Fibroblast of skin of left quadriceps (primary cell): ENCODE results near the gene HPGD.
"Not testable (repeated sequence)": the region's sequence is repeated elsewhere in the genome, so short reads cannot be mapped to it uniquely, and the experiment has no call there.

Source experiments
- DNase-seq, 2 experiments: peaks; one replicate each; pipeline ENCODE4 v3.0.0-alpha.2; 2013; ENCODE audit warnings: low read depth in 2 of 2

Gene HPGD

DNA sequence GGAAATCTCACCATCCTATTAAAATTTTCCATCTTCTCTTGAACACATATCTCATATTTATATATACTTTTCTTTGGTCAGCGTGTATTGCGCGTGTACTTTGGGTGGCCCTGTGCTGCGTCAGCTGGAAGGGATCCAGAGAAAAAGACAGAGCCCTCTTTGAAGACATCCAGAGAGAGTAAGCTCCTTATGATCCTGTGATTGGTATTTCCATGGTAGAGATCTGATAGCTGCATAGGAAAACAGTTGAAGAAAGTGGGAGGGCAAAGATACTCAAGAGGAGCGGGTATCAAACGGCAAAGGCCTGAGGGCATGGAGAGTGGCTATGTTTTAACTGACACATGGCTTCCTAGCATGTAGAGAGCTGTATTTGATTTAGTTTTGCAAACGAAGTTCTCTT, 4.4 kb upstream of the HPGD start:
- DNase-seq: no peak

DNA sequence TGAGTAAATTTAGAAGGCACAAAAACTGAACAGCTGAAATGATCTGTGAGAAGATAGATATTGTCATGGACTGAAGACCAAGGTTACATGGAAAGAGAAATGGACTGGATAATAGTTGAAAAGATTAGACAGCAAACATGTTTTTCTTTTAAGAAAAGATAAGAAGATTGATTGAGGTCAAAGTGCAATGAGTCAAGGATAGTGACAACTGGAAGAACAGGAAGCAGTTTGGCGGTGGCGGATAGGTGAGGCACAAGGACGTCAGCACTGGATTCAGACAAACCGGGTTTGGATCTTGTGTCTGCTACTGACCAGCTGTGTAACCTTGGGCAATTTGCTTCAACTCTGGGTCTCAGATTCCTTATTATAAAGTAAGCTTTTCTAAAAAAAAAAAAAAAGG, 2.0 kb upstream of the HPGD start:
- no peak for DNase-seq

DNA sequence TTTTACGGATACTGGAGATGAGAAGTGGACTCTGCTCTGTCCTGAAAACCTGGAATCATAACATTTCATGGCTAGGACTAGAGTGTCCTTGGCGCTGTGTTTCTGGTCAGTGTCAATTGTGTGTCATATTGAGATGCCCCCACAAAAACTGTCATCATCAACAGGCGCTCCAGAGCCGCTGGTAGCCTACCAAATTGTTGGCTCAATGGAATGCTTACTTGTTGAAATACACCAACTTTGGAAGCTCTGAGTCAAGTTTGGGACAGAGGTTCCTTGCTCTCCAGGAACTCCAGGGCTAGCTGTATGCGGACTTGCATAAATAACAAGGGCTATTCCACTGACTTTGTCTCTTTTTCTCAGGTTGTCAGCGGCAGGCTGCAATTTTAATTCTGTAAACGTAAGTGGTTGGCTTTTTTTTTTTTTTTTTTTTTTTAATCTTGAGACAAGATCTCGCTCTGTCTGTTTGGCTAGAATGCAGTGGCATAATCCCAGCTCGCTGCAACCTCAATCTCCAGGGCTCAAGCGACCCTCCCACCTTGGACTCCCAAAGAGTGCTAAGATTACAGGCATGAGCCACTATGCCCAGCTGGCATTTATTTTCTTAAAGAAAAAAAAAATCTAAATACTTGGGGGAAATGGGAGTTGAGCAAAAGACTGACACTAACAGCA, 871 bp upstream of the HPGD start:
- no peak for DNase-seq

DNA sequence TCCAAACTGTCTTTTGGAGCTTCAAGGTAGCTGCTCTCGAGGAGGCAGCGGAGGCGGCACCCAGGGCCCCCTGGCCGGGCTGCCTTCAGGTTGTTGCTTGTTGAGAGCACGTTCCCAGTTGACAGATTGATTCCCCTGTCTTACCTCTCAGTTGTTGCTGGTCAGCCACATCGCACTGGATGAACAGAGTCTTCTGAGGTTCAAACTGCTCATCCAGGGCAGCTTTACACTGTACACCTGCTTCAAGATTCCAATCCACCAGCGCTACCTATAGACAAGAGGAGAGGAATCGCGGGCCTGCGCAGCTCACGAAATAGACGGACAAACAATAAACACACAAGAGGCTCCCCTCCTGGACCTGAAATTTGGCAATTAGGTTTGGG, 497 bp downstream of the HPGD start:
- DNase-seq: no peak

DNA sequence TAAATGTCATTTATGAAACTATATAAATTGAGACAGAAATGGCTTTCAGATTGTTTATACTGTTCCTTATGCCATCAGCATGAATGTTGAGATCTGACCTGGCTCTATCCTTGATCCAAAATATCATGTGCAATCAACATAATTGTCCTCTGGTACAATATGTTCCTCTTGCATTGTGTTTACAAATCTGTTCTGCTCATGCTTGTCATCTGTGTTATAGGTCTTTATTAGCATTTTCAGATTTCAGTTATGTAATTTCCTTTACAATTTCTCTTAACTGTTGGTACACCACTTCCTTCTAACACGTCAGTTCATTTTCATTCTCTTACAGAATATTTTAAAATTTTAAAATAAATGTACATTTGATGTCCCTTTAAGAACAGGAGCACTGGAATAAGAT, 1.6 kb downstream of the HPGD start:
- no peak for DNase-seq

DNA sequence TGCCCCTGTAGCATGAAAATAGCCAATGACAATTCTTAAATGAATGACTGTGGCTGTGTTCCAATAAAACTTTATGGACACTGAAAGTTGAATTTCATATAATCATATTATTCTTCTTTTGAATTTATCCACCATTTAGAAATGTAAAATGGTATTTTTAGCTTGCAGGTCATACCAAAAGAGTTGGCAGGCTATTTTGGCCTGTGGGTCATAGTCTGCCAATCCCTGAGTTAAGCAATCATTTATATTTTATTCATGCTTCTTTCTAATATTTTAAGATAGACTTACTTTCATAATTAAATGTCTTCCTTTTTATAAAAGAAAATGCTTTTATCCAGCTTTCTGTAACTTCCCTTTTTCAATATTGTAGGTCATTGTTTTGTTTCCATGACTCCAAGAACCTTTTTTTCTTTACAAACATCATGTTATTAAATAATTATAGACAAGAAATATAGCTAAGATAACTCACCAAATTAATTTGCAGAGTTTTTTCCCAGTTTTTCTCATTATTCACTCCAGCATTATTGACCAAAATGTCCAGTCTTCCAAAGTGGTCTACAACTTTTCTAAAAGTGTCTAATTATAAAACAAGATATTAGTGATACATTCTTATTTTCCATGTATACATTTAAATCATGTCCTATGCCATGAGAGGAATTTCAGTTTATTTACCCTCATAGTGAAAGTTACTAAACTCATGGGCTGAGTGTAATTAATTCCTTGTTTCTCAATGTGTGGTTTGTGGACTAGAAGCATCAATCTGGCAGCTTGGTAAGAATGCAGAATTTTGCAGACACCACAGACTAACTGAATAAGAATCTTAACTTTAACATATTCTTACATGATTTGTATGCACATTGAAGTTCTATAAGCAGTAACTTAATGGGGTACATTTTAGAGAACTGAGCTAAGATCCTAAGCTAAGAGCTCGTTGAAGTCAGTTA, 4.5 kb downstream of the HPGD start:
- DNase-seq: no peak

DNA sequence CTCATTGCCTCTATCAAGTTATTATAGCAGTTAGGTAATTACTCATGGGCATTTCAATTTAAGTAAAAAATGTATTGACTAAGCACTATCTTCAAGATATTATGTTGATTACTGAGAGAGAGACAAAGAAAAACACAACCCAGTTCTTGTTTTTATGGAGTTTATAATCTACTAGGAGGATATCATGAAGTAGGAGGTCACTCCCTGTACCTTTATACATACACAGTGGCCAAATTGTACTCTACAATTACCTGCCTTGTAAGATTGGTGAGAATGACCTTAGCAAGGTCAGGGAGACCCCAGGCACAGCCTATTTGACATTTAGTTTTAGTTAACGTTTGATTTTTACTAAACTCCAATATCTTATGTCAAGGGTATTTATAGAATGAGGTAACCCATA, 5.5 kb downstream of the HPGD start:
- no peak for DNase-seq

DNA sequence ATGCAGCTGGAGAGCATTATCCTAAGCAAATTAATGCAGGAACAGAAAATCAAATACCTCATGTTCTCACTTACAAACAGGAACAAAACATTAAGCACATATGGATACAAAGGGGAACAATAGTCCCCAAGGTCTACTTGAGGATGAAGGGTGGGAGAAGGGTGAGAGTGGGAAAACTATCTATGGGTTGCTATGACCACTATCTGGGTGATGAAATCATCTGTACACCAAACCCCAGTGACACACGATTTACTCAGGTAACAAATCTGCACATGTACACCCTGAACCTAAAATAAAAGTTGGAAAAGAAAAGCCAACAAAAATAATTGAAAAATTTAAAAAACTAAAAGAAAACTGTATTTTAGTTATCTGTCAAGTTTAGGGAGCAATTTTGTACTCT, 5.9 kb downstream of the HPGD start:
- no peak for DNase-seq

DNA sequence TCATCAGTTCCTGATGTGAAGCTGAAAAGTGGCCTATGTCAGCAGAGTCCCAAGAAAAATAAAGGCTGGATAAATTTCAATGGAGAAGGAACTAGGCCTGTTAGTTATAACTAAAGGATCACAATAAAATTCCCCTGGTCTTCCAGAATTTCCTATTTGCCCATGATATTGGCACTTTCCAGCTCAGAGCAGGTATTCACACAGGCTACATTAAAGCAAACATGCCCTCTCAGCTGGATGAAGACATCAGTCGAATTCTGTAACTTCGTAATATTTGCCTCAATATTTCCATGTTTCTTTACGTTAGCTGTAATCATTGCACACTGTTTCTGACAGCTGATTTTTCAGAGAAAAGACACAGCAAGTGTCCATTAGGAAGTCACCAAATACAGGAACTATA, 9.5 kb downstream of the HPGD start:
- DNase-seq: no peak

DNA sequence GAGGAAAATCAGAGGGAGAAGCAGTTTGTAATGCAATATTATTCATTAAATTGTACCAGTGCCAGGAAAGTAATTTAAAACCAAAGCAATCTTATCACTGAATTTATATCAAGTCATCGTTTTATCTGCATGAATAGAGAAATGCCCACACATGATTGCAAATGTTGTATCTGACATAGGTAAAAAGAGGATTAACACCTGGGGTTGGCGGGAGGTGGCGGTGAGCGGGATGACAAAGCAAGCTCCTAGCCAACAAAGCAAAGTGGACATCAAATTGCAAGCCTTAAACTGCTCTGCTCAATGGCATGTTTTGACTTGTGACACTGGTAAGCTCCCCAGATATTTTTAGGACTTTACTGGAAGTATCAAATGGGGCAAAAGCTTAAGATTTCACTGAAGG, 16.4 kb downstream of the HPGD start:
- no peak for DNase-seq

DNA sequence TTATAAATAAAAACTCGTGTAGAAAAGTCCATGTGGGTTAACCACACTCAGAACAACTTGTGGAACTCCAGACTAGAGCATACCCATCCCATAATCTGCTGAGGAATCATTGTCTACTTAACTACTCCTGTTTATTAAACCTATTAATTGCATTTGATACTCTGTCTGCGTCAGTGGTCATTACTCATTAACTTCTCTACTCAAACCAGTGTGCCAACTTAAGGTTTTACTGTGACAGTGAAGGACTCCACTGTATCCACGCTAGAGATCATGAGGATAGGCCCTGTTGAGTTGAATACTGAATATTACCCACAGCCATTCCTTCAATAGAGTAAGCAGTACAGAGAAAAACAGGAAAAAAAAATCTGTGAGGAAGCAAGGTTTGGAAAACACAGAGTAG, 17.3 kb downstream of the HPGD start:
- DNase-seq: no peak

DNA sequence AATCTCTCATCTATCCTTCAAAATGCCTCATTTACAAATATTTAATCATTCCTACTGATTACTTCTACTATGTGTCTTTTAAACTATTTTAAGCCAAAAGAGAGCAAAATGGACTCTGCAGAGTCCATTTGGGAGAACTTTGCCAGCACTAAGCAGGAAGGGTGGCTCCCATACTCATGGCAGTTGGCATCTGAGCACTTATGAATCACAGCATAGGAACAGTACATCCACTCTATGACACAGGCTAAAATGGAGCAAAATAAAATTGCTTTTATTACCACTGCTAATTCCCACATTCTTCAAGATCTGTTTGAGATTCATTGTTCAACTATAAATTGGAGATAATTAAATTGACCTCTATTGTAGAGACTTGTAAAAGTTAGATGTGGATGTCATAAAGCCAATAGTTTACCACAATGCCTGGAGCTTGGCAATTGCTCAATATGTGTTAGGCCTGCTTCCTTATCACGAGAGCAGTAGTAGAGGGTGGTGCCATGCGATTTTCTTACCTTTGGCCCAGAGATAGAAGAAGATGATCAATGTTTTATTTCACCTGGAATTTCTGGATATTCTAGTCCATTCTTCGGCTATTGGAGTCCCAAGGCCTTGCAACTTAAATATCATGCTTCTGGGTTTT, 19.1 kb downstream of the HPGD start:
- DNase-seq: no peak

DNA sequence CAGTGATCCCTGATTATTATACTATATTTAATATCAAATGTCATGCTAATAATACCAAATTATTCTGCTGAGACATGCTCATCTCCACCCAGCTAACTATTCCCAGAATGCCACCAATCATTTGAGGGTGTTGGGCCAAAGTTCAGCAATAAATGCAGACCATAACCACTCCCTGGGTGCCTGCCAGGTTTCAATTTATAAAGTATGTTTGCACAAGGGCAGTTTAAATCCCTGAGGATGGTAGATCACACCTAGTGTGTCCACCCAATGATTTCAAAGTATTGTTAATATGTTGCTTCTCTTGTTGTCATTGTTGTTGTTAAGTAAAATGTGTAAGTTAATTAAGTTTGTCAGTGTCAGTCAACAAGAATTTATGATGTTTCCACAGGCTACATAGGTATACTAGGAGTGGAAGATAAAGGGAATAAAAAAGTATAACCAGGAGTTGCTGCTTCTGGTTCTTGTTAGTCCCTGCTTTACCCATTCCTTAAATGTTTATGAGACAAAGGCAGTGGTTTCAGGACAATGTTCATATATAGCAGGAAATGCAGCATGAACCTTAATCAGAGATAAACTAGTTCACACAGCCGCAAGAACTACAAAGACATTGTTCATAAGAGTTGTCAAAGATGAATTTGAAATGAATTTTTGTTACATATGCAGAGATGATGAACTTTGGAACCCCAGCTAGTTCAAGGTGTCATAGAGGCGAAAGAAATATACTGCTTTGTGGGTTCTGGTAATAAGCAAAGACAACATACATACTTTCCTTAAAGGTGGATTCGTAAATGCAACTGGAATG, 25.5 kb downstream of the HPGD start:
- DNase-seq: no peak

DNA sequence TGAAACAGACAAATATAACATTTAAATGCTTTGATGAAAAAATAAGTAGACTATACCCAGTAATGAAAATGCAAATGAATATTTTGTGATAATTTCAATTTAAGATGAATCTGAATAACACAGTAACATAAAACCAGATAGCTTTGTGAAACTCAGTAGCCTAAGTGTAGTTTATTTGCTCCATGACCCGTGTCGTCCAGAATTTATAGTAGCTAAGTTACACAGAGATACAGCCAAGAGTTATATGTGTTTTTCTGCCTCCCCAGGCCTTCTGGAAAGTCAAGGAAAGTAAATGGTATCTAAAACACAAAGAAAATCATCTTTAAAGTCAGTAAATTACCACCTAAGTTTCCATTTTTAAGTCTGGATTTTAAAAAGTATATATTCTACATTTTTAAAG, 26.7 kb downstream of the HPGD start:
- DNase-seq: no peak

DNA sequence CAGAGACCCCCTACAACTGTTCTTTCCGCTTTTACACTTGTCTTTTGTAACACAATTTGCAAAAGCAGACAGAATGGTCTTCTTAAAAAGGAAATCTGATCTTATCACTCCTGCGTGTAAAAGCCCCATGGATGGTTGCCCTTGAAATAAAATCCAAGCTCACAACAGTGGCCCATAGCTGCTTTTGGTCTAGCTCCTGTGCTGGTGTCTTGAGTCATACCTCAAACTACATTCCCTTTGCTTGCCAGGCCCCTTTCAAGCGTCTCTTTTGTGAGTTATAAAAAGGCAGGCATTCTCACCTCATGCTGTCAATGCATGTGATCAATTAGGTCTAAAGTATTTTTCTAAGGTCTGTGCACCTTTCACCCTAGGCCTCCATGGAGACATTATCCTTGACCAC, 27.6 kb downstream of the HPGD start:
- DNase-seq: no peak

DNA sequence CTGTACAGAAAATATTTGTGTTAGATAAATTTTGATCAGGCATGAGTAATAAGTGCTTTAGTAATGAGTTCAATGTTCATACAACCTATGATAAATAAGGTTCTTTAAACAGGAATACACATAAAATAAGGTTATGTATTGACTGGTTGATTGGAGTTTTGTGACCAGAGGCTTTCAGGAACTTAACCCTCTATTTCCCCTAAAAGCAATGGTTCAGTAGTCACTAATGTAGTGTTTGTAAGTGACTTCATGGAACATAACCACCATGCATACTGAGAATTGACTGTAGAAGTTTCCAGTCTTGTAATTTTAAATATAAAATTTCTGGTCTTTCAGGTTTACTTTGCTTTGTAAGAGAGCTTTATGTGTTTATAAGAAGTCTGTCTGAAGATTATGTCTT, 28.1 kb downstream of the HPGD start:
- no peak for DNase-seq

DNA sequence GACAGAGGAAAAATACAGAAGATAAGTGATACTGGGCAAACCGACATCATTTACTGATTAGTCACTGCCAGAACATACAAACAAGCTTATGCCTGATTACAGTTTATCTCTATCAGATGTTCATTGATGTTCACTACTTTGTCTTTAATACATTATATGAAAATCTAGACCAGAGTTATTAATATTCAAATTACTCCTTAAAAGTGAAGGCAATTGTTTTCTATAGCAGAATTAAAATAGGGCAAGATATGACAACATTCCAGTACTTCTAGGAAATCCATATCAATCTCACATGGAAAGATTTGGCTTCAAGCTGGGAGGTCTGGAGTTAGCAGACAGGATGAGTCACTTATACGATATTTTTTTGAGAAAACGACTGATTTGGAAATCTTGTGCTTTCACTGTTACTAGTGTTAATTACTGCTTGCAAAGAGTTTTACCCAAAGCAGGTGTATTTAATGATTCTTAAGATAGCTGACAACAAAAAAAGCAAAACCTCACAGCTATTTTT, 31.8 kb downstream of the HPGD start:
- DNase-seq: peak; percentile 10 to 31

DNA sequence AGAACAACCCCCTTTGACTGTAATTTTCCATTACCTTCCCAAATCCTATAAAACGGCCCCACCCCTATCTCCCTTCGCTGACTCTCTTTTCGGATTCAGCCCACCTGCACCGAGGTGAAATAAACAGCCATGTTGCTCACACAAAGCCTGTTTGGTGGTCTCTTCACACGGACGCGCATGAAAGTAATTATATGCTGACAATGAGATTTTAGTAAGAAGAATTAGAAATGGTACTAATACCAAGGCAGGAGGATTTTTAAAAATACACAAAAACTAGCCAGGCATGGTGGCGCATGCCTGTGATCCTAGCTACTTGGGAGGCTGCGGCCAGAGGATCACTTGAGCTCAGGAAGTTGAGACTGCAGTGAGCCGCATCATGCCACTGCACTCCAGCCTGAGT, 33.9 kb downstream of the HPGD start:
- DNase-seq: not testable (repeated sequence)

DNA sequence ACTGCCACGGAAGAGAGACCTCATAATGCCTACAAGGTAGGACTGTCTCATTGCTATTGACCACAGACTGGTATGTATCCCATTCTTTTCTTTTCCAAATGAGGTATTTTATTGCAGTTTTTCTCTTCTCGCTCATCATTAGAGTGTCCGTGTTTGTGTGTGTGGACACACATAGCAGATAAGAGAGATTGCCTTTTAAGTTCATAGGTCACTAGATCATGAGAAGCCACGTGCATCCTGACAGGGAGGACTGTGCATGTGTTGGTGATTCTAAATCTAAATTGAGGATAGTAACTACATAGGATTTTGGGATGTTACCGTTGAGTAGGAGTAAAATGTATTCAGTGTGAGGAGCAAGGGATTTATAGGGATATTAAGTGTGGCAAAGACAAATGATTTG, 37.3 kb downstream of the HPGD start:
- no peak for DNase-seq

DNA sequence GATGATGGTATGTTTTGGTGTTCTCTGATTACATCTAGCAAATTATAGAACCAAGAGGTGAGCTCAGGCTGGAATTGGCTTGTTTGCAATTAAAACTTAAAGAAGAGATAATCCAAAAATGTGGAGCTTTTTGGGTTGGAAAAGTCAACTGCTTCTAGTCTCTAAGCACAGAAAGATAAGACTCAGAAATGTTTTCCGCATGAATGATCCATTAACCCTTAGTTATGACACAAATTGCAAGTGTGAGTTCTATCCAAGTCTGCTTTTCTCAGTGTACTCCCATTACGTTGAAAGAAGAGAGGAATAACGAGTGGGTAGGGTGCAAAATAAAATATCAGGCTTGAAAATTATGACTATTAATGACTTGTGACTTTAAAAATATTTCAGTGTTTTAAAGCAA, 38.5 kb downstream of the HPGD start:
- DNase-seq: no peak

DNA sequence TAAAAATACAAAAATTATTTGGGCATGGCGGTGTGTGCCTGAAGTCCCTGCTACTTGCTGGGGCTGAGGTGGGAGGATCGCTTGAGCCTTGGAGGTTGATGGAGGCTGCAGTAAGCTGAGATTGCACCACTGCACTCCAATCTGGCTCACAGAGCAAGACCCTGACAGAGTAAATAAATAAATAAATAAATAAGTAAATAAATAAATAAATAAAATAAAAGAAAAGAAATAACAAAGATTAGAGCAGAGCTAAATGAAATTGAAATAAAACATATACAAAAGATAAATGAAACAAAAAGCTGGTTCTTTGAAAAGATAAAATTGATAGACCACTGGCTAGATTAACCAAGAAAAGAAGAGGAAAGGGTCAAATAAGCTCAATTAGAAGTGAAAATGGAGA, 43.1 kb downstream of the HPGD start:
- no peak for DNase-seq

DNA sequence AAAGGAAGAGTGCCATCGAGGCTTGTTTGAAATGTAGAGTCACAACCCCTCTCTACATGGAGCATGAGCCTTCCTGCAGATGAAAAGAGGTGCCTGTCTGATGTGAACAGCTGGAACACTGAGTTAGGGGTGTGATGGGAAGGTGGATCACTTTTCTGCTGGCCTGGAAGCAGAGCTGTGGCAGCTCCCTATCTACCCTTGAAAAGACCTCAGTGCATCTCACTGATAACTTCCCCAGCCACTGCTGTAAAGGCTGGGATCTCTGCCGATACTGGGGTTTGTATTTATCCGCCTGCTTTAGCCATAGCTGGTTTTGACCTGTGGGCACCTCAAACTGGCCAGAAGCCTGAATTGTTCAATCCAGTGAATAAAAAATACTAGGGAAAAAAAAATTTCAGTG, 46.8 kb downstream of the HPGD start:
- DNase-seq: no peak
